HepG2 (cell line): ENCODE results near the gene NFE2L2. TPM values are rescaled to one million over a fixed set of nuclear protein-coding genes. Genes with fewer than 3 reads are reported as not detected.
A peak's percentile ranks its signal among the peaks of the same experiment; 100 is the strongest.

Experiments used
- AGO2 ChIP-seq: fragments of 200-400 bp; formaldehyde crosslinking; optimal IDR thresholded peaks from 2 replicates; pipeline ENCODE3; 2017; ENCODE audit warnings: mild to moderate bottlenecking, low read depth, low read length, moderate library complexity
- AHR ChIP-seq: IDR thresholded peaks from 2 replicates; pipeline ENCODE4 v1.6.1; 2018; ENCODE audit warnings: missing genetic modification reagents, missing compliant biosample characterization
- CEBPB ChIP-seq: IDR thresholded peaks from 2 replicates; pipeline ENCODE4 v1.6.1; 2011; ENCODE audit warnings: low read depth, low read length, improper control_type of control experiment, borderline replicate concordance
- CEBPG ChIP-seq: IDR thresholded peaks from 2 replicates; pipeline ENCODE4 v1.6.1; 2016
- HDAC6 ChIP-seq: fragments of 200-600 bp; sonication (generic); IDR thresholded peaks from 2 replicates; pipeline ENCODE4 v1.7.0; 2017; ENCODE audit warnings: mild to moderate bottlenecking, antibody characterized with exemption, low read length, low read depth
- IKZF4 ChIP-seq: sonication (generic); formaldehyde crosslinking; IDR thresholded peaks from 2 replicates; pipeline ENCODE4 v1.5.1; 2020; ENCODE audit warnings: borderline replicate concordance, mild to moderate bottlenecking, low read depth, missing genetic modification reagents; ENCODE audit errors: not compliant biosample characterization
- KDM5B ChIP-seq: sonication (generic); formaldehyde crosslinking; IDR thresholded peaks from 2 replicates; pipeline ENCODE4 v1.4.0; 2020; ENCODE audit warnings: missing genetic modification reagents, mild to moderate bottlenecking, borderline replicate concordance
- KLF13 ChIP-seq: sonication (generic); formaldehyde crosslinking; IDR thresholded peaks from 2 replicates; pipeline ENCODE4 v1.4.0; 2020; ENCODE audit warnings: mild to moderate bottlenecking, missing genetic modification reagents
- MAFK ChIP-seq, 2 experiments: IDR thresholded peaks in 1 of 2; conservative IDR thresholded peaks in 1 of 2; 2 replicates each; pipeline ENCODE4 v1.6.1; 2011; ENCODE audit warnings: improper control_type of control experiment in 2 of 2, low read length in 2 of 2
- SP4 ChIP-seq: sonication (generic); formaldehyde crosslinking; IDR thresholded peaks from 2 replicates; pipeline ENCODE4 v1.8.1; 2023; ENCODE audit warnings: mild to moderate bottlenecking, missing genetic modification reagents
- SUZ12 ChIP-seq: fragments of 150-350 bp; IDR thresholded peaks from 2 replicates; pipeline ENCODE4 v1.6.1; 2014; ENCODE audit warnings: low read depth, low read length
- ZBTB20 ChIP-seq: sonication (generic); formaldehyde crosslinking; IDR thresholded peaks from 2 replicates; pipeline ENCODE4 v1.8.1; 2023; ENCODE audit warnings: missing genetic modification reagents, low read depth, mild to moderate bottlenecking, borderline replicate concordance
- ZBTB38 ChIP-seq: sonication (generic); formaldehyde crosslinking; IDR thresholded peaks from 2 replicates; pipeline ENCODE4 v1.5.1; 2020; ENCODE audit warnings: mild to moderate bottlenecking, missing genetic modification reagents
- ZNF501 ChIP-seq: sonication (generic); formaldehyde crosslinking; IDR thresholded peaks from 2 replicates; pipeline ENCODE4 v1.5.1; 2020; ENCODE audit warnings: mild to moderate bottlenecking, moderate library complexity, missing genetic modification reagents
- ZNF562 ChIP-seq: sonication (generic); formaldehyde crosslinking; IDR thresholded peaks from 2 replicates; pipeline ENCODE4 v1.8.0; 2022; ENCODE audit warnings: missing genetic modification reagents, borderline replicate concordance
- ZNF605 ChIP-seq: sonication (generic); formaldehyde crosslinking; IDR thresholded peaks from 2 replicates; pipeline ENCODE4 v1.8.0; 2022; ENCODE audit warnings: mild to moderate bottlenecking, missing genetic modification reagents
- ZSCAN30 ChIP-seq: sonication (generic); formaldehyde crosslinking; IDR thresholded peaks from 2 replicates; pipeline ENCODE4 v1.5.0; 2020; ENCODE audit warnings: mild to moderate bottlenecking, missing genetic modification reagents
- polyA plus RNA-seq, 8 experiments: library from polyadenylated mRNA; depleted of rRNA in 3 of 8; stranded (reverse) in 7 of 8; unstranded in 1 of 8; fragments of >200 nt; fragmentation: Illumina TruSeq in 4 of 8; extraction: Trizol in 4 of 8; gene quantifications; 2 replicates each; pipeline versions ENCODE4 v1.2.1 to v1.2.3, GENCODE V29; 2011 to 2016; ENCODE audit warnings: low read depth in 4 of 8, missing spikeins in 1 of 8, mixed read lengths in 1 of 8; ENCODE audit not compliant: insufficient read depth in 1 of 8
- total RNA-seq, 5 experiments: library from RNA; depleted of rRNA; stranded (reverse); fragments of >200 nt; fragmentation: Illumina TruSeq; extraction: Trizol; gene quantifications; 2 replicates each; pipeline ENCODE4 v1.2.3, GENCODE V29; 2016; ENCODE audit warnings: low read depth in 1 of 5
- TF ChIP-seq, protein P1 (sequence below): sonication (generic); formaldehyde crosslinking; conservative IDR thresholded peaks from 2 replicates; pipeline ENCODE4 v1.8.0; 2022; ENCODE audit warnings: low read depth, missing genetic modification reagents
- TF ChIP-seq, protein P2 (sequence below): sonication (generic); formaldehyde crosslinking; IDR thresholded peaks from 2 replicates; pipeline ENCODE4 v1.5.0; 2020; ENCODE audit warnings: mild to moderate bottlenecking, missing genetic modification reagents
- TF ChIP-seq, protein P3 (sequence below): sonication (generic); formaldehyde crosslinking; IDR thresholded peaks from 2 replicates; pipeline ENCODE4 v1.8.1; 2023; ENCODE audit warnings: mild to moderate bottlenecking, inconsistent platforms, moderate library complexity, missing genetic modification reagents, borderline replicate concordance
- TF ChIP-seq, protein P4 (sequence below): sonication (generic); formaldehyde crosslinking; conservative IDR thresholded peaks from 2 replicates; pipeline ENCODE4 v1.4.0; 2020; ENCODE audit warnings: missing genetic modification reagents

The NFE2L2 gene
- total and polyA plus RNA-seq, 2 of the 13 experiments (the other 11 are each of a cell fraction or from before 2014, with no cell fraction given), result 84.6 to 215 TPM

DNA sequence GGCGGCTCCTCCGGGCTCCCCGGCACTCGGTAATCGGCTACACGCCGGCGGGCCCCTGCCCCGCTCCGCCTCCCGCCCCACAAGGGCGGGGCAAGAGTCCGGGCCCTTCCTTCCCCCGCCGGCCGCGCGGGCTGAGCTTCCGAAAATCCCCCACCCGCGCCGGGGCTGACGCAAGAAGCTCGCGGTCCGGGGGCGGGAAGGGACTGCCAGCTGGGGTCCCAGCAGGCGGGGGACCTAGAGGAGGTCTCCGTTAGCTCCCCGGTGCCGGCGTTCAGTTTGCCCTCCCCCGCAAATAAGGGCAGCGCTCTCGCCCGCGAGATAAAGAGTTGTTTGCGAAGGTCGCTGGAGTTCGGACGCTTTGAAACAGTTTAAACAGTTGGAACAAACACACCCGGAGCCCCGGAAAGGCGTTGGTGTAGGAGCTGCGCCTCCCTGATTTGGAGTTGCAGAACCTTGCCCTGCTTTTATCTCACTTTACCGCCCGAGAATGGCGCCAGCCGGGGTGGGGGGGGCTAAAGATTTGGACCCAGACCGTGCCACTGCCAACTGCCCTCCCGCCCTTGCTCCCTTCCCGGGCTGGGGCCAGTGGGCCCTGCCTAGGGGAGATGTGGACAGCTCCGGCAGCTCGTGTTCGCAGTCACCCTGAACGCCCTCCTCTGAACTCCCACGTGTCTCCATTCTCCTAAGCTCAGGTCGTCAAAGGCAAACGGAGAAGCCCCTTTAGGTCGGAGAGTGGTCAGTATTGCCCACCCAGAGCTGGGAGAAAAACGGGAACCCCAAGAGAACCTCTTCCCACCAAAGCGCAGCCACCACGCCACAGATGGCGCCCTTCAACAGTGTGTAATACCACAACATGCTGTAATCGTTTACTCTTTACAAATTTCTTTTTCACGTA, at the start of gene NFE2L2 (continued):
- peak; percentile 85 for TF ChIP-seq ZNF501
- TF ChIP-seq CEBPG, result peak; percentile 97
- 0 out of 4 replicates have a peak, but pooled peaks of 1 of the 2 experiments have one; percentile 4 for TF ChIP-seq MAFK (conservative IDR thresholded peaks at IDR 0.05 in 1 of 2, IDR thresholded peaks at IDR 0.05 in 1 of 2; ENCODE audit: low read length in 2 of 2)
- peak; percentile 93 for TF ChIP-seq ZBTB20
- TF ChIP-seq HDAC6, result no peak
- TF ChIP-seq CEBPB, result peak; percentile 90
- TF ChIP-seq AGO2, result no peak
- TF ChIP-seq, protein P1, sequence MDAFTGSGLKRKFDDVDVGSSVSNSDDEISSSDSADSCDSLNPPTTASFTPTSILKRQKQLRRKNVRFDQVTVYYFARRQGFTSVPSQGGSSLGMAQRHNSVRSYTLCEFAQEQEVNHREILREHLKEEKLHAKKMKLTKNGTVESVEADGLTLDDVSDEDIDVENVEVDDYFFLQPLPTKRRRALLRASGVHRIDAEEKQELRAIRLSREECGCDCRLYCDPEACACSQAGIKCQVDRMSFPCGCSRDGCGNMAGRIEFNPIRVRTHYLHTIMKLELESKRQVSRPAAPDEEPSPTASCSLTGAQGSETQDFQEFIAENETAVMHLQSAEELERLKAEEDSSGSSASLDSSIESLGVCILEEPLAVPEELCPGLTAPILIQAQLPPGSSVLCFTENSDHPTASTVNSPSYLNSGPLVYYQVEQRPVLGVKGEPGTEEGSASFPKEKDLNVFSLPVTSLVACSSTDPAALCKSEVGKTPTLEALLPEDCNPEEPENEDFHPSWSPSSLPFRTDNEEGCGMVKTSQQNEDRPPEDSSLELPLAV (CRISPR knock-in tag), result no peak
- TF ChIP-seq ZBTB38 (CRISPR knock-in tag), result no peak
- peak; percentile 65; the same call in 1 of the 2 replicates for TF ChIP-seq ZSCAN30 (CRISPR knock-in tag)
- TF ChIP-seq, protein P2, sequence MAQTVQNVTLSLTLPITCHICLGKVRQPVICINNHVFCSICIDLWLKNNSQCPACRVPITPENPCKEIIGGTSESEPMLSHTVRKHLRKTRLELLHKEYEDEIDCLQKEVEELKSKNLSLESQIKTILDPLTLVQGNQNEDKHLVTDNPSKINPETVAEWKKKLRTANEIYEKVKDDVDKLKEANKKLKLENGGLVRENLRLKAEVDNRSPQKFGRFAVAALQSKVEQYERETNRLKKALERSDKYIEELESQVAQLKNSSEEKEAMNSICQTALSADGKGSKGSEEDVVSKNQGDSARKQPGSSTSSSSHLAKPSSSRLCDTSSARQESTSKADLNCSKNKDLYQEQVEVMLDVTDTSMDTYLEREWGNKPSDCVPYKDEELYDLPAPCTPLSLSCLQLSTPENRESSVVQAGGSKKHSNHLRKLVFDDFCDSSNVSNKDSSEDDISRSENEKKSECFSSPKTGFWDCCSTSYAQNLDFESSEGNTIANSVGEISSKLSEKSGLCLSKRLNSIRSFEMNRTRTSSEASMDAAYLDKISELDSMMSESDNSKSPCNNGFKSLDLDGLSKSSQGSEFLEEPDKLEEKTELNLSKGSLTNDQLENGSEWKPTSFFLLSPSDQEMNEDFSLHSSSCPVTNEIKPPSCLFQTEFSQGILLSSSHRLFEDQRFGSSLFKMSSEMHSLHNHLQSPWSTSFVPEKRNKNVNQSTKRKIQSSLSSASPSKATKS (CRISPR knock-in tag), result peak; percentile 96
- TF ChIP-seq, protein P3, sequence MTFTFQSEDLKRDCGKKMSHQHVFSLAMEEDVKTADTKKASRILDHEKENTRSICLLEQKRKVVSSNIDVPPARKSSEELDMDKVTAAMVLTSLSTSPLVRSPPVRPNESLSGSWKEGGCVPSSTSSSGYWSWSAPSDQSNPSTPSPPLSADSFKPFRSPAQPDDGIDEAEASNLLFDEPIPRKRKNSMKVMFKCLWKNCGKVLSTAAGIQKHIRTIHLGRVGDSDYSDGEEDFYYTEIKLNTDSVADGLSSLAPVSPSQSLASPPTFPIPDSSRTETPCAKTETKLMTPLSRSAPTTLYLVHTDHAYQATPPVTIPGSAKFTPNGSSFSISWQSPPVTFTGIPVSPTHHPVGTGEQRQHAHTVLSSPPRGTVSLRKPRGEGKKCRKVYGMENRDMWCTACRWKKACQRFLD (CRISPR knock-in tag), result no peak
- TF ChIP-seq ZNF605 (CRISPR knock-in tag), result peak; percentile 95; the same call in 1 of the 2 replicates
- TF ChIP-seq IKZF4 (CRISPR knock-in tag), result no peak
- TF ChIP-seq SP4 (CRISPR knock-in tag), result peak; percentile 76
- peak; percentile 53; the same call in 1 of the 2 replicates for TF ChIP-seq KDM5B (CRISPR knock-in tag)
- TF ChIP-seq SUZ12, result no peak
- 0 out of 2 replicates have a peak, but pooled peaks have one; percentile 68 for TF ChIP-seq AHR (CRISPR knock-in tag)
- TF ChIP-seq ZNF562 (CRISPR knock-in tag), result no peak
- no peak for TF ChIP-seq KLF13 (CRISPR knock-in tag)
- TF ChIP-seq, protein P4, sequence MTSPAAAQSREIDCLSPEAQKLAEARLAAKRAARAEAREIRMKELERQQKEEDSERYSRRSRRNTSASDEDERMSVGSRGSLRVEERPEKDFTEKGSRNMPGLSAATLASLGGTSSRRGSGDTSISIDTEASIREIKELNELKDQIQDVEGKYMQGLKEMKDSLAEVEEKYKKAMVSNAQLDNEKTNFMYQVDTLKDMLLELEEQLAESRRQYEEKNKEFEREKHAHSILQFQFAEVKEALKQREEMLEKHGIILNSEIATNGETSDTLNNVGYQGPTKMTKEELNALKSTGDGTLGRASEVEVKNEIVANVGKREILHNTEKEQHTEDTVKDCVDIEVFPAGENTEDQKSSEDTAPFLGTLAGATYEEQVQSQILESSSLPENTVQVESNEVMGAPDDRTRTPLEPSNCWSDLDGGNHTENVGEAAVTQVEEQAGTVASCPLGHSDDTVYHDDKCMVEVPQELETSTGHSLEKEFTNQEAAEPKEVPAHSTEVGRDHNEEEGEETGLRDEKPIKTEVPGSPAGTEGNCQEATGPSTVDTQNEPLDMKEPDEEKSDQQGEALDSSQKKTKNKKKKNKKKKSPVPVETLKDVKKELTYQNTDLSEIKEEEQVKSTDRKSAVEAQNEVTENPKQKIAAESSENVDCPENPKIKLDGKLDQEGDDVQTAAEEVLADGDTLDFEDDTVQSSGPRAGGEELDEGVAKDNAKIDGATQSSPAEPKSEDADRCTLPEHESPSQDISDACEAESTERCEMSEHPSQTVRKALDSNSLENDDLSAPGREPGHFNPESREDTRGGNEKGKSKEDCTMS (CRISPR knock-in tag), result no peak
